Activated T-cell treated with anti-CD3 and anti-CD28 coated beads, Interleukin-2, amount 50 U/mL, for 24 hours (primary cell): ENCODE results near the gene SLC5A1.
"Not testable (repeated sequence)": the region's sequence is repeated elsewhere in the genome, so short reads cannot be mapped to it uniquely, and the experiment has no call there.

Source experiments
- DNase-seq: peaks from one replicate; pipeline ENCODE4 v3.0.0-alpha.2; 2020
- H3K27ac Mint-ChIP-seq: 2 replicates; pipeline ENCODE4 v1.8.0; 2020; ENCODE audit warnings: mild to moderate bottlenecking, mixed read lengths
- H3K27me3 Mint-ChIP-seq: 2 replicates; pipeline ENCODE4 v1.8.0; 2020; ENCODE audit warnings: mixed read lengths
- H3K36me3 Mint-ChIP-seq: 2 replicates; pipeline ENCODE4 v1.8.0; 2020; ENCODE audit warnings: low read depth, mixed read lengths
- H3K4me1 Mint-ChIP-seq: 2 replicates; pipeline ENCODE4 v1.8.0; 2020; ENCODE audit warnings: low read depth, mixed read lengths
- H3K4me3 Mint-ChIP-seq: 2 replicates; pipeline ENCODE4 v1.8.0; 2020; ENCODE audit warnings: mild to moderate bottlenecking, moderate library complexity, mixed read lengths
- H3K9me3 Mint-ChIP-seq: 2 replicates; pipeline ENCODE4 v1.8.0; 2020; ENCODE audit warnings: mixed read lengths

The SLC5A1 gene

GRCh38 chr22:32135958-32136357 is 92.9 kb downstream of the SLC5A1 start:
- not testable (repeated sequence) for H3K27ac Mint-ChIP-seq, H3K4me3 Mint-ChIP-seq, DNase-seq, H3K27me3 Mint-ChIP-seq, H3K36me3 Mint-ChIP-seq, H3K9me3 Mint-ChIP-seq
- peaks cover 30% of the 10 kb centered on the region for H3K4me1 Mint-ChIP-seq

GRCh38 chr22:32136881-32137280 is 93.8 kb downstream of the SLC5A1 start:
- not testable (repeated sequence) for H3K36me3 Mint-ChIP-seq

DNA sequence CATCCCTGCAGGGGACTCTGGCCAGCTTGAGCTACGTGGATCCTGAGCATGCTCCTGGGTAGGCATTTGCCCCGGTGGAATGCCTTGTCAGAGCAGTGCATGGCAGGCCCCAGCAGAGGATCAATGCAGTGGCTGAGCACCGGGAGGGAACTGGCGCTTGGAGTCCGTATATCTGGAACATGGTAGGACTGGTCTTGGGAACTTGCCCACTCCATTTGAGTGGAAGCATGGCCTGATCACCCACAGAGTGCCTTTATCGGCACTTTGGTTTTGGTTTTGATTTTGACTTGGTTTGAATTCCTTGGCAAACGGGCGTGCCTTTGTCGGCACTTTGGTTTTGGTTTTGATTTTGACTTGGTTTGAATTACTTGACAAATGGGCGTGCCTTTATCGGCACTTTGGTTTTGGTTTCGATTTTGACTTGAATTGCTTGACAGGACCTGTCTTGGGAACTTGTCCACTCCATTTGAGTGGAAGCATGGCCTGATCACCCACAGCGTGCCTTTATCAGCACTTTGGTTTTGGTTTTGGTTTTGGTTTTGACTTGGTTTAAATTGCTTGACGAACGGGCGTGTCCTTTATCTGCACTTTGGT is 94.8 kb downstream of the SLC5A1 start:
- peak overlapping the region; percentile 92 for H3K27ac Mint-ChIP-seq
- H3K27me3 Mint-ChIP-seq, H3K36me3 Mint-ChIP-seq, H3K9me3 Mint-ChIP-seq: not testable (repeated sequence)
- peak; percentile 66 for DNase-seq
- H3K4me3 Mint-ChIP-seq = peak overlapping the region; percentile 80
- peaks cover 46% of the 10 kb centered on the region for H3K4me1 Mint-ChIP-seq

More at GRCh38 chr22:32136881-32137280, 93.8 kb downstream of the SLC5A1 start:
- H3K9me3 Mint-ChIP-seq, H3K27me3 Mint-ChIP-seq, H3K27ac Mint-ChIP-seq, DNase-seq: not testable (repeated sequence)
- Mint-ChIP-seq H3K4me1 (peaks cover 39% of the 10 kb centered on the region), H3K4me3 (peak overlapping the region; percentile 80)

- H3K36me3 Mint-ChIP-seq, DNase-seq, H3K27me3 Mint-ChIP-seq, H3K9me3 Mint-ChIP-seq: not testable (repeated sequence)
- peaks cover 54% of the 10 kb centered on the region for H3K4me1 Mint-ChIP-seq
- peak overlapping the region; percentile 92 for H3K27ac Mint-ChIP-seq
- H3K4me3 Mint-ChIP-seq = peak overlapping the region; percentile 80
These were observed 95.5 kb downstream of the SLC5A1 start for GRCh38 chr22:32138576-32138975.

GRCh38 chr22:32140688-32141087 is 97.6 kb downstream of the SLC5A1 start:
- H3K4me1 Mint-ChIP-seq = peaks cover 69% of the 10 kb centered on the region
- H3K9me3 Mint-ChIP-seq, H3K27me3 Mint-ChIP-seq, DNase-seq, H3K4me3 Mint-ChIP-seq, H3K27ac Mint-ChIP-seq, H3K36me3 Mint-ChIP-seq: not testable (repeated sequence)

- Mint-ChIP-seq H3K27ac (peak overlapping the region; percentile 92), H3K36me3 (no peaks in the 10 kb centered on the region), H3K9me3 (peaks cover 6% of the 10 kb centered on the region), H3K27me3 (no peaks in the 10 kb centered on the region), H3K4me3 (no peak overlapping the region), H3K4me1 (peaks cover 54% of the 10 kb centered on the region)
- no peak for DNase-seq
These were observed 99.5 kb downstream of the SLC5A1 start for GRCh38 chr22:32142600-32142999.

- no peaks in the 10 kb centered on the region for H3K36me3 Mint-ChIP-seq
- H3K27ac Mint-ChIP-seq = no peak overlapping the region
- no peak for DNase-seq
- H3K9me3 Mint-ChIP-seq = peaks cover 9% of the 10 kb centered on the region
- no peaks in the 10 kb centered on the region for H3K27me3 Mint-ChIP-seq
- peaks cover 43% of the 10 kb centered on the region for H3K4me1 Mint-ChIP-seq
- H3K4me3 Mint-ChIP-seq = no peak overlapping the region
These were observed 101.6 kb downstream of the SLC5A1 start for GRCh38 chr22:32144496-32145274.

- H3K27me3 Mint-ChIP-seq, H3K27ac Mint-ChIP-seq, H3K4me3 Mint-ChIP-seq, DNase-seq, H3K36me3 Mint-ChIP-seq, H3K9me3 Mint-ChIP-seq: not testable (repeated sequence)
- peaks cover 30% of the 10 kb centered on the region for H3K4me1 Mint-ChIP-seq
These were observed 104.1 kb downstream of the SLC5A1 start for GRCh38 chr22:32147128-32147527.

GRCh38 chr22:32148372-32148771 is 105.3 kb downstream of the SLC5A1 start:
- not testable (repeated sequence) for H3K36me3 Mint-ChIP-seq, H3K9me3 Mint-ChIP-seq, DNase-seq, H3K4me3 Mint-ChIP-seq, H3K27me3 Mint-ChIP-seq, H3K27ac Mint-ChIP-seq
- peaks cover 24% of the 10 kb centered on the region for H3K4me1 Mint-ChIP-seq

DNA sequence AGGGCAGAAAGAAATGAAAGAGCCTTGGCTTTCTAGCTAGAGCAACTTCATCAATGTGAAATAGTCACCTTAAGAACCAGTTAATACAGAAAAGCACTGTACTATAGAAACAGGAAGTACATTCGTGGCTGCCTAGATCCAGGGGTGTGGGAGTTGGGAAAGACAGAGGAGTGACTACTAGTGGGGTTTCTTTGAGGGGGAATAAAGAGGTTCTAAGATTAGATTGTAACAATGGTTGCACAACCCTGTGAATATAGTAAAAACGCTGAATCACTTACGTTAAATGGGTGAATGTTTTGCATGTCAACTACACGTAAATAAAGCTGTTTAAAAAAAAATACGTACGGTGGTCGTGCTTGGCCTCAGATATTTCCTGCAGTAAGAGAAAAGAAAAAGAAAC is 107.6 kb downstream of the SLC5A1 start:
- not testable (repeated sequence) for H3K9me3 Mint-ChIP-seq, H3K27ac Mint-ChIP-seq, H3K36me3 Mint-ChIP-seq, DNase-seq, H3K27me3 Mint-ChIP-seq, H3K4me1 Mint-ChIP-seq, H3K4me3 Mint-ChIP-seq

GRCh38 chr22:32151641-32152040 is 108.6 kb downstream of the SLC5A1 start:
- H3K4me3 Mint-ChIP-seq, DNase-seq, H3K9me3 Mint-ChIP-seq, H3K36me3 Mint-ChIP-seq, H3K27ac Mint-ChIP-seq, H3K27me3 Mint-ChIP-seq, H3K4me1 Mint-ChIP-seq: not testable (repeated sequence)

- H3K27ac Mint-ChIP-seq, H3K27me3 Mint-ChIP-seq, H3K4me3 Mint-ChIP-seq, DNase-seq, H3K4me1 Mint-ChIP-seq, H3K9me3 Mint-ChIP-seq, H3K36me3 Mint-ChIP-seq: not testable (repeated sequence)
These were observed 111.7 kb downstream of the SLC5A1 start for GRCh38 chr22:32154727-32155126.

DNA sequence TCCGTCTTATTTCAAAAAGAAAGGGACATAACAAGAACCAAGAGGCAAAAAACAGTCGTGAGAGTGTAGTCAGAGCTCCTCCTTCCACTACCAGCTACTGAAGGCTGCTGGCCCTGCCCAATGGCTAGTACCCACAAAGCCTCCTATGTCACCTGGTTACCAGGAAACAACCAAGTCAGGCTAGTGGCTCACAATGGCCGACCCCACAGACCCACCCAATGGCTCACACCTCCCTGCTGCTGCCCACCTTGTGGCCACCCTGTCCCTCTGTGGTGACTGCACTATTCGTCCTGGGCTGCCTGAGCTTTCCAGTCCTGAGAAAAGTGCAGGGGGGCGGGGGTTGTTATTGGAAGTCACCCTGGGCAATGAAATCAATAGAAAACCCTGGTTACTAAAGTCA is 114.6 kb downstream of the SLC5A1 start:
- H3K36me3 Mint-ChIP-seq, H3K4me1 Mint-ChIP-seq, H3K27ac Mint-ChIP-seq, H3K9me3 Mint-ChIP-seq, H3K4me3 Mint-ChIP-seq, H3K27me3 Mint-ChIP-seq, DNase-seq: not testable (repeated sequence)

DNA sequence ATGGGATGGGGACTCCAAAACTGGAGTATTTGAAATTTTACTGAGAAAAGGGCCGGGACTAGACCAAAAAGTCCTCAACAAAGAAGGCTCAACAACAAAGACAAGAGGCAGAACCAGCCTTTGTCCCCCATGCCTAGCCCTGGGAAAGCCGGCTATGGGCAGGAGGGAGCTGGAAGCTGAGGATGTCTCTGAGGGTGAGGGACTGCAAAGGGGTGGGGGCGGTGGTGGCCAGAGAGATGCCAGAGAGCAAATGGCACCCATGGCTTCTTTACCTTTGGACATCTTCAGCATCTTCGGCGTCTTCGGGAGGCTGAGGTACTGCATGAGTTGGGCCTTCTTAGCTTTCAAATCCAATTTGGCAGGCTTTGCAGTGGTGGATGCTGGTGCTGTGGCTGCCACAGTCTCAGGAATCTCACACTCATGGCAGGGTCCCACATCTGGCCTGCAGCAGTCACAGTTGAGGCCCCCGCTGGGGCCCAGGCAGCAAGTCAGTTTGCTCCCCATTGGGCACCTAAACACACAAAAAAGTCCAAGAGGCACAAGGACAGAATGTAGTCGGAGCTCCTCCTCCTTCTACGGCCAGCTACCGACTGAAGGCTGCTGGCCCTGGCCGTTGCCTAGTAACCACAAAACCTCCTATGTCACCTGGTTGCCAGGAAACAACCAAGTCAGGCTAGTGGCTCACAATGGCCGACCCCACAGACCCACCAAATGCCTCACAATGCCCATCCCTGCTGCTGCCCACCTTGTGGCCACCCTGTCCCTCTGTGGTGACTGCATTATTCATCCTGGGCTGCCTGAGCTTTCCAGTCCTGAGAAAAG is 115.9 kb downstream of the SLC5A1 start, which contains the start of gene C22orf42:
TSS of gene C22orf42 (minus strand) at position 592 of the 822 bp plus-strand sequence. CDS start at position 504, 88 bp downstream.
- no peak for DNase-seq
- Mint-ChIP-seq H3K36me3 (no peaks in the 10 kb centered on the region), H3K4me1 (peaks cover 2% of the 10 kb centered on the region), H3K9me3 (no peaks in the 10 kb centered on the region), H3K27ac (no peak within 1 kb of the TSS), H3K4me3 (no peak within 1 kb of the TSS), H3K27me3 (no peaks in the 10 kb centered on the region)

DNA sequence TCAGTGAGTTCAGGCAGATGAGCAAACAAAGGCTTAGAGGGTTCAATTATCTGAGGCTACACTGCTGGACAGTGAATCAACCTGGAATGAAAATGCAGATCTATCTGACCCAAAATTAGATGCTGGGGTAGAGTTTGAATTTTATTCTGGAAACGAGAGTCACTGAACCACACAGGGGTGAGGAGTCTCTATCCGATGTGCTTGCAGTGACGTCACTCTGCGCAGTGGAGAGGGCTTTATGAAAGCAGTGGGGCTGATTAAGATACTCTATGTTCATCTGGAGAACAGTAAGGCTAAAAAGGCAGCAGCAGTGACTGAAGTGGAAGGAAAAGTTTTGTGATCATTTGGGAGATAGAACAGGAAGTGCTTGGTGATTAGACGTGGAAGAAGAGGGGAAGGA is 117.3 kb downstream of the SLC5A1 start:
- H3K9me3 Mint-ChIP-seq, H3K4me1 Mint-ChIP-seq, H3K27me3 Mint-ChIP-seq, H3K36me3 Mint-ChIP-seq, H3K27ac Mint-ChIP-seq, DNase-seq, H3K4me3 Mint-ChIP-seq: not testable (repeated sequence)
